GM23338 (cell line): ENCODE results near the gene ADD3. TPM values are rescaled to one million over a fixed set of nuclear protein-coding genes. Genes with fewer than 3 reads are reported as not detected.

Experiments
- ATAC-seq: fragments of 200-7000 bp; cut with Tn5 transposase; 3 replicates; pipeline ENCODE4 v1.9.1; 2020
- DNase-seq: peaks from one replicate; pipeline ENCODE4 v3.0.0-alpha.2; 2015; ENCODE audit warnings: low spot score
- H2AFZ ChIP-seq: fragments of 200-600 bp; sonication (generic); 2 replicates; pipeline ENCODE4 v1.8.0; 2016; ENCODE audit warnings: antibody characterized with exemption, mild to moderate bottlenecking, moderate library complexity
- H3F3A ChIP-seq: fragments of 200-600 bp; sonication (generic); replicated peaks from 2 replicates; pipeline ENCODE4 v1.8.0; 2017; ENCODE audit warnings: antibody characterized with exemption, mixed run types, low read depth
- H3K27ac ChIP-seq: fragments of 200-600 bp; sonication (generic); 2 replicates; pipeline ENCODE4 v1.6.1; 2016; ENCODE audit warnings: low read depth
- H3K27me3 ChIP-seq: fragments of 200-600 bp; sonication (generic); 2 replicates; pipeline ENCODE4 v1.8.0; 2016; ENCODE audit warnings: mild to moderate bottlenecking, mixed run types, moderate library complexity; ENCODE audit not compliant: insufficient read depth
- H3K36me3 ChIP-seq: fragments of 200-600 bp; sonication (generic); 2 replicates; pipeline ENCODE4 v1.8.0; 2016; ENCODE audit warnings: mild to moderate bottlenecking; ENCODE audit not compliant: insufficient read depth
- H3K4me1 ChIP-seq: fragments of 200-600 bp; sonication (generic); 2 replicates; pipeline ENCODE4 v1.8.0; 2016; ENCODE audit warnings: mild to moderate bottlenecking, moderate library complexity; ENCODE audit not compliant: insufficient read depth
- H3K4me2 ChIP-seq: fragments of 200-600 bp; sonication (generic); 2 replicates; pipeline ENCODE4 v1.7.1; 2017; ENCODE audit warnings: mixed run types
- H3K4me3 ChIP-seq: fragments of 200-600 bp; sonication (generic); 2 replicates; pipeline ENCODE4 v1.6.1; 2016; ENCODE audit warnings: mixed run types
- H3K79me2 ChIP-seq: fragments of 200-600 bp; sonication (generic); replicated peaks from 2 replicates; pipeline ENCODE4 v1.8.0; 2017; ENCODE audit warnings: mild to moderate bottlenecking; ENCODE audit not compliant: insufficient read depth
- H3K9me2 ChIP-seq: fragments of 200-600 bp; sonication (generic); 2 replicates; pipeline ENCODE4 v1.8.0; 2017; ENCODE audit not compliant: insufficient read depth
- H4K20me1 ChIP-seq: fragments of 200-600 bp; sonication (generic); replicated peaks from 2 replicates; pipeline ENCODE4 v1.8.0; 2017; ENCODE audit warnings: mild to moderate bottlenecking; ENCODE audit not compliant: insufficient read depth
- H3K27ac Mint-ChIP-seq: 2 replicates; pipeline ENCODE4 v1.8.0; 2020; ENCODE audit warnings: inconsistent platforms, mild to moderate bottlenecking, moderate library complexity, mixed read lengths
- H3K27me3 Mint-ChIP-seq: 3 replicates; pipeline ENCODE4 v1.8.0; 2022; ENCODE audit warnings: low read depth, mild to moderate bottlenecking, moderate library complexity, mixed read lengths, inconsistent platforms; ENCODE audit not compliant: insufficient read depth, poor library complexity
- H3K36me3 Mint-ChIP-seq: 3 replicates; pipeline ENCODE4 v1.8.0; 2021; ENCODE audit warnings: low read depth, mild to moderate bottlenecking, inconsistent platforms, moderate library complexity, mixed read lengths
- H3K4me1 Mint-ChIP-seq: 3 replicates; pipeline ENCODE4 v1.8.0; 2020; ENCODE audit warnings: mild to moderate bottlenecking, inconsistent platforms, mixed read lengths
- H3K4me3 Mint-ChIP-seq: 3 replicates; pipeline ENCODE4 v1.8.0; 2021; ENCODE audit warnings: moderate library complexity, mild to moderate bottlenecking, inconsistent platforms, mixed read lengths
- H3K9me3 Mint-ChIP-seq: 3 replicates; pipeline ENCODE4 v1.8.0; 2020; ENCODE audit warnings: moderate library complexity, mild to moderate bottlenecking, inconsistent platforms, mixed read lengths
- CREB1 ChIP-seq: fragments of 250-450 bp; sonication (Bioruptor Pico); IDR thresholded peaks from 2 replicates; pipeline ENCODE4 v1.5.0; 2020; ENCODE audit warnings: low read depth, mild to moderate bottlenecking, moderate library complexity
- EZH2 ChIP-seq: fragments of 200-600 bp; sonication (generic); IDR thresholded peaks from one replicate; pipeline ENCODE4 v1.8.0; 2017; ENCODE audit warnings: antibody characterized with exemption, mild to moderate bottlenecking, low read depth; ENCODE audit not compliant: unreplicated experiment
- EZH2phosphoT487 ChIP-seq: fragments of 200-600 bp; sonication (generic); IDR thresholded peaks from one replicate; pipeline ENCODE4 v1.8.1; 2018; ENCODE audit warnings: antibody characterized with exemption; ENCODE audit not compliant: unreplicated experiment
- POLR2AphosphoS5 ChIP-seq: IDR thresholded peaks from 2 replicates; pipeline ENCODE4 v1.6.1; 2016; ENCODE audit warnings: antibody characterized with exemption, low read depth
- ZNF331 ChIP-seq: fragments of 250-450 bp; sonication (Bioruptor Pico); IDR thresholded peaks from 2 replicates; pipeline ENCODE4 v1.5.0; 2020; ENCODE audit warnings: low read depth, mild to moderate bottlenecking, moderate library complexity
- polyA plus RNA-seq: library from polyadenylated mRNA; unstranded; fragments of >200 nt; fragmentation: Nextera tagmentation; extraction: Ambion mirVana; gene quantifications from 2 replicates; pipeline ENCODE4 v1.2.1, GENCODE V29; 2016
- total RNA-seq: library from RNA; depleted of rRNA; stranded (reverse); fragments of >200 nt; shearing (Covaris generic); gene quantifications from 2 replicates; pipeline ENCODE4 v1.2.3, GENCODE V29; 2014
- TF ChIP-seq, protein P1 (sequence below): fragments of 250-450 bp; sonication (Bioruptor Pico); IDR thresholded peaks from 2 replicates; pipeline ENCODE4 v1.5.0; 2020; ENCODE audit warnings: mild to moderate bottlenecking, moderate library complexity

Gene ADD3
- total and polyA plus RNA-seq, 2 experiments from 2014 or later: 68.5 to 767 TPM

DNA sequence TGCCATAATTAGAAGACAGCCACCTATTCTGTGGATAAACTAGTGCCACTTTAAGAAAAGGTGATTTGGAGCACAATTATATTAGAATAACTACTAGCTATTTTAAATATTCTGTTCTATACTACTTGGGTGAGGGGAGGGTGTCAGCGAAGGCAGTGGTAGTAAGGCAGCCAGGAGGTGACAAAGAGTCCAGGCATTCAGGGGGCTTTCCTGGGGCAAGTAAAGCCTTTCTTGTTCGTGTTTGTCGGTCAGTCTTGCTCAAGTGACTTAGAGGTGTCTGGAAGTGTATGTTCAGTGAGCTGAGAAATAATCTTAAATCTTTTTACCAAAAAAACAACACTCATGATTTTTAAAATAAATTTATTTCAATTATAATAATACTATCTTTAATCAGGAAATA lies 34.4 kb downstream of the ADD3 start (continued):
- TF ChIP-seq, protein P1, sequence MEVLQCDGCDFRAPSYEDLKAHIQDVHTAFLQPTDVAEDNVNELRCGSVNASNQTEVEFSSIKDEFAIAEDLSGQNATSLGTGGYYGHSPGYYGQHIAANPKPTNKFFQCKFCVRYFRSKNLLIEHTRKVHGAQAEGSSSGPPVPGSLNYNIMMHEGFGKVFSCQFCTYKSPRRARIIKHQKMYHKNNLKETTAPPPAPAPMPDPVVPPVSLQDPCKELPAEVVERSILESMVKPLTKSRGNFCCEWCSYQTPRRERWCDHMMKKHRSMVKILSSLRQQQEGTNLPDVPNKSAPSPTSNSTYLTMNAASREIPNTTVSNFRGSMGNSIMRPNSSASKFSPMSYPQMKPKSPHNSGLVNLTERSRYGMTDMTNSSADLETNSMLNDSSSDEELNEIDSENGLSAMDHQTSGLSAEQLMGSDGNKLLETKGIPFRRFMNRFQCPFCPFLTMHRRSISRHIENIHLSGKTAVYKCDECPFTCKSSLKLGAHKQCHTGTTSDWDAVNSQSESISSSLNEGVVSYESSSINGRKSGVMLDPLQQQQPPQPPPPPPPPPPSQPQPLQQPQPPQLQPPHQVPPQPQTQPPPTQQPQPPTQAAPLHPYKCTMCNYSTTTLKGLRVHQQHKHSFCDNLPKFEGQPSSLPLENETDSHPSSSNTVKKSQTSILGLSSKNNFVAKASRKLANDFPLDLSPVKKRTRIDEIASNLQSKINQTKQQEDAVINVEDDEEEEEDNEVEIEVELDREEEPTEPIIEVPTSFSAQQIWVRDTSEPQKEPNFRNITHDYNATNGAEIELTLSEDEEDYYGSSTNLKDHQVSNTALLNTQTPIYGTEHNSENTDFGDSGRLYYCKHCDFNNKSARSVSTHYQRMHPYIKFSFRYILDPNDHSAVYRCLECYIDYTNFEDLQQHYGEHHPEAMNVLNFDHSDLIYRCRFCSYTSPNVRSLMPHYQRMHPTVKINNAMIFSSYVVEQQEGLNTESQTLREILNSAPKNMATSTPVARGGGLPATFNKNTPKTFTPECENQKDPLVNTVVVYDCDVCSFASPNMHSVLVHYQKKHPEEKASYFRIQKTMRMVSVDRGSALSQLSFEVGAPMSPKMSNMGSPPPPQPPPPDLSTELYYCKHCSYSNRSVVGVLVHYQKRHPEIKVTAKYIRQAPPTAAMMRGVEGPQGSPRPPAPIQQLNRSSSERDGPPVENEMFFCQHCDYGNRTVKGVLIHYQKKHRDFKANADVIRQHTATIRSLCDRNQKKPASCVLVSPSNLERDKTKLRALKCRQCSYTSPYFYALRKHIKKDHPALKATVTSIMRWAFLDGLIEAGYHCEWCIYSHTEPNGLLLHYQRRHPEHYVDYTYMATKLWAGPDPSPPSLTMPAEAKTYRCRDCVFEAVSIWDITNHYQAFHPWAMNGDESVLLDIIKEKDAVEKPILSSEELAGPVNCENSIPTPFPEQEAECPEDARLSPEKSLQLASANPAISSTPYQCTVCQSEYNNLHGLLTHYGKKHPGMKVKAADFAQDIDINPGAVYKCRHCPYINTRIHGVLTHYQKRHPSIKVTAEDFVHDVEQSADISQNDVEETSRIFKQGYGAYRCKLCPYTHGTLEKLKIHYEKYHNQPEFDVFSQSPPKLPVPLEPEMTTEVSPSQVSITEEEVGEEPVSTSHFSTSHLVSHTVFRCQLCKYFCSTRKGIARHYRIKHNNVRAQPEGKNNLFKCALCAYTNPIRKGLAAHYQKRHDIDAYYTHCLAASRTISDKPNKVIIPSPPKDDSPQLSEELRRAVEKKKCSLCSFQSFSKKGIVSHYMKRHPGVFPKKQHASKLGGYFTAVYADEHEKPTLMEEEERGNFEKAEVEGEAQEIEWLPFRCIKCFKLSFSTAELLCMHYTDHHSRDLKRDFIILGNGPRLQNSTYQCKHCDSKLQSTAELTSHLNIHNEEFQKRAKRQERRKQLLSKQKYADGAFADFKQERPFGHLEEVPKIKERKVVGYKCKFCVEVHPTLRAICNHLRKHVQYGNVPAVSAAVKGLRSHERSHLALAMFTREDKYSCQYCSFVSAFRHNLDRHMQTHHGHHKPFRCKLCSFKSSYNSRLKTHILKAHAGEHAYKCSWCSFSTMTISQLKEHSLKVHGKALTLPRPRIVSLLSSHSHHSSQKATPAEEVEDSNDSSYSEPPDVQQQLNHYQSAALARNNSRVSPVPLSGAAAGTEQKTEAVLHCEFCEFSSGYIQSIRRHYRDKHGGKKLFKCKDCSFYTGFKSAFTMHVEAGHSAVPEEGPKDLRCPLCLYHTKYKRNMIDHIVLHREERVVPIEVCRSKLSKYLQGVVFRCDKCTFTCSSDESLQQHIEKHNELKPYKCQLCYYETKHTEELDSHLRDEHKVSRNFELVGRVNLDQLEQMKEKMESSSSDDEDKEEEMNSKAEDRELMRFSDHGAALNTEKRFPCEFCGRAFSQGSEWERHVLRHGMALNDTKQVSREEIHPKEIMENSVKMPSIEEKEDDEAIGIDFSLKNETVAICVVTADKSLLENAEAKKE (CRISPR knock-in tag): no peak
- TF ChIP-seq POLR2AphosphoS5 (no peak), ZNF331 (CRISPR knock-in tag) (no peak), EZH2 (no peak), CREB1 (CRISPR knock-in tag) (no peak)

DNA sequence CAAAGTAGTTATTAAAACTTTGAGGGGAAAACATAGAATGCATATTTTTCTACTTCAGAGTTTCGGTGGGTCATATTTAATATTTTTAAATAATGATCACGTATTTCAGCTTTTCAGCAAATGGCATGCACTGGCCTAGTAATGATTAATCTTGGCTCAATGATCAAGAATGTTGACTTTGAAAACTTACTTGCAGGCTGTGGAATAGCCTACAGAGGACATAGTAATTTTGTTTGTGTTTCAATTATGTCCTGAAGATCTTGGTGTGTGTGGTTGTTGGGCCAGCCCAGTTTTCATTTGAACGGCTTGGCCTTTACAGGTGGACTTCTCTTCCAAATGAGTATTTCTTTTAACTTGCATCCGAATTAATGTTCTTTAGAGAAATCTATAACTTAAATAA lies 35.1 kb downstream of the ADD3 start:
- Histone ChIP-seq H3F3A (no peaks in the 10 kb centered on the region), H3K4me2 (no peak overlapping the region), H3K4me1 (peaks cover 11% of the 10 kb centered on the region), H2AFZ (no peak overlapping the region), H3K9me2 (no peaks in the 10 kb centered on the region), H4K20me1 (peaks cover 20% of the 10 kb centered on the region), H3K27ac (no peak overlapping the region), H3K36me3 (0 out of 2 replicates have a peak, but pooled peaks cover under 1% of the 10 kb centered on the region), H3K4me3 (no peak overlapping the region), H3K79me2 (peaks cover 95% of the 10 kb centered on the region), H3K27me3 (no peaks in the 10 kb centered on the region)
- peaks cover 6% of the 10 kb centered on the region; the same call in 2 of the 3 replicates for H3K9me3 Mint-ChIP-seq
- DNase-seq (no peak), ATAC-seq (no peak)
- peaks cover 28% of the 10 kb centered on the region for H3K4me1 Mint-ChIP-seq
- H3K27me3 Mint-ChIP-seq: no peaks in the 10 kb centered on the region
- H3K36me3 Mint-ChIP-seq: peaks cover 17% of the 10 kb centered on the region
- no peak overlapping the region for H3K4me3 Mint-ChIP-seq
- no peak overlapping the region for H3K27ac Mint-ChIP-seq
- TF ChIP-seq EZH2phosphoT487: no peak
- TF ChIP-seq, protein P1 (CRISPR knock-in tag): no peak
